Breast epithelium (tissue), 4 donors: ENCODE data around the gene CACNB2. TPM values are rescaled to one million over a fixed set of nuclear protein-coding genes. Genes with fewer than 3 reads are reported as not detected.

Experiments used
- DNase-seq, 2 donors: peaks; one replicate each; pipeline ENCODE4 v3.0.0-alpha.2; 2019; ENCODE audit warnings: low spot score in 2 of 2
- H3K27ac ChIP-seq, 2 donors: fragments of 200-600 bp; sonication (generic) in 1 of 2; one replicate each; pipeline ENCODE4 v1.5.1; 2016 to 2019; ENCODE audit warnings: mild to moderate bottlenecking in 1 of 2
- H3K27me3 ChIP-seq, 2 donors: fragments of 200-600 bp; sonication (generic) in 1 of 2; one replicate each; pipeline versions ENCODE4 v1.5.1 to v1.6.0; 2017 to 2019; ENCODE audit warnings: control low read depth in 1 of 2, mild to moderate bottlenecking in 1 of 2
- H3K36me3 ChIP-seq: fragments of 200-600 bp; one replicate; pipeline ENCODE4 v1.5.1; 2019
- H3K4me1 ChIP-seq, 2 donors: fragments of 200-600 bp; sonication (generic); one replicate each; pipeline ENCODE4 v1.5.1; 2016 to 2019; ENCODE audit warnings: control low read depth in 1 of 2
- H3K4me3 ChIP-seq, 3 donors: fragments of 200-600 bp; sonication (generic); 1 replicate in 2 of 3; 2 replicates in 1 of 3; pipeline ENCODE4 v1.5.1; 2016 to 2019; ENCODE audit warnings: mild to moderate bottlenecking in 3 of 3, moderate library complexity in 2 of 3
- H3K9me3 ChIP-seq, 2 donors: fragments of 200-600 bp; sonication (generic) in 1 of 2; one replicate each; pipeline ENCODE4 v1.5.1; 2016 to 2019; ENCODE audit warnings: control low read depth in 1 of 2
- CTCF ChIP-seq, 3 donors: fragments of 450-650 bp; IDR thresholded peaks; one replicate each; pipeline ENCODE4 v1.5.1; 2016 to 2017; ENCODE audit warnings: antibody characterized with exemption in 3 of 3, mild to moderate bottlenecking in 3 of 3, moderate library complexity in 3 of 3
- POLR2A ChIP-seq: fragments of 450-650 bp; IDR thresholded peaks from one replicate; pipeline ENCODE4 v1.6.1; 2016; ENCODE audit warnings: antibody characterized with exemption, mild to moderate bottlenecking, moderate library complexity
- POLR2AphosphoS5 ChIP-seq, 3 donors: sonication (generic); formaldehyde crosslinking; IDR thresholded peaks; one replicate each; pipeline ENCODE4 v1.6.1; 2017; ENCODE audit warnings: antibody characterized with exemption in 3 of 3
- intact Hi-C: fragments of 100-400 bp; cut with DNase I; formaldehyde crosslinking; loops from one replicate; pipeline ENCODE4 v1.15.1; 2023; ENCODE audit warnings: low total_unique reads
- total RNA-seq, 3 donors: library from RNA; depleted of rRNA; stranded (reverse); fragments of >200 nt; gene quantifications; one replicate each; pipeline ENCODE4 v1.1.0, GENCODE V29; 2016

CACNB2 gene
- total RNA-seq, 3 donors from 2014 or later: 0.48 to 8.9 (median 7.5) TPM

GRCh38 chr10:18197706-18198105 lies 57.5 kb downstream of the CACNB2 start:
- TF ChIP-seq CTCF (IDR thresholded peaks at IDR 0.05): no peak
- no peak for TF ChIP-seq POLR2A
- no peak for TF ChIP-seq POLR2AphosphoS5 (IDR thresholded peaks at IDR 0.05)
- Histone ChIP-seq H3K9me3 (no peaks in the 10 kb centered on the region), H3K27ac (no peak overlapping the region), H3K36me3 (no peaks in the 10 kb centered on the region), H3K4me3 (no peak overlapping the region), H3K4me1 (no peaks in the 10 kb centered on the region), H3K27me3 (no peaks in the 10 kb centered on the region)
- DNase-seq: no peak
- intact Hi-C loops: no loop called here

GRCh38 chr10:18201877-18202276 lies 61.7 kb downstream of the CACNB2 start:
- H3K4me1 ChIP-seq: no peaks in the 10 kb centered on the region
- H3K36me3 ChIP-seq: no peaks in the 10 kb centered on the region
- no peak for DNase-seq
- intact Hi-C loops: no loop called here
- TF ChIP-seq POLR2AphosphoS5 (IDR thresholded peaks at IDR 0.05): no peak
- TF ChIP-seq POLR2A: no peak
- no peak for TF ChIP-seq CTCF (IDR thresholded peaks at IDR 0.05)
- H3K27me3 ChIP-seq: no peaks in the 10 kb centered on the region
- H3K9me3 ChIP-seq: no peaks in the 10 kb centered on the region
- no peak overlapping the region for H3K27ac ChIP-seq
- no peak overlapping the region for H3K4me3 ChIP-seq

- no peak for TF ChIP-seq CTCF (IDR thresholded peaks at IDR 0.05)
- TF ChIP-seq POLR2A: no peak
- no peak for TF ChIP-seq POLR2AphosphoS5 (IDR thresholded peaks at IDR 0.05)
- no peak for DNase-seq
- H3K9me3 ChIP-seq: no peaks in the 10 kb centered on the region
- no peak overlapping the region for H3K4me3 ChIP-seq
- H3K27me3 ChIP-seq: no peaks in the 10 kb centered on the region
- no peaks in the 10 kb centered on the region for H3K36me3 ChIP-seq
- intact Hi-C loops: no loop called here
- no peak overlapping the region for H3K27ac ChIP-seq
- H3K4me1 ChIP-seq: no peaks in the 10 kb centered on the region
These were observed 62.6 kb downstream of the CACNB2 start for GRCh38 chr10:18202680-18203460.

GRCh38 chr10:18203471-18203870 lies 63.2 kb downstream of the CACNB2 start:
- TF ChIP-seq POLR2A (no peak), POLR2AphosphoS5 (IDR thresholded peaks at IDR 0.05) (no peak), CTCF (IDR thresholded peaks at IDR 0.05) (no peak)
- Histone ChIP-seq H3K4me3 (no peak overlapping the region), H3K4me1 (no peaks in the 10 kb centered on the region), H3K27me3 (no peaks in the 10 kb centered on the region), H3K27ac (no peak overlapping the region), H3K36me3 (no peaks in the 10 kb centered on the region), H3K9me3 (no peaks in the 10 kb centered on the region)
- no peak for DNase-seq
- intact Hi-C loops: no loop called here

- intact Hi-C loops: no loop called here
- H3K4me3 ChIP-seq: no peak overlapping the region
These were observed 64.0 kb downstream of the CACNB2 start for GRCh38 chr10:18204039-18204835.

More at GRCh38 chr10:18204039-18204835, 64.0 kb downstream of the CACNB2 start:
- no peak for TF ChIP-seq POLR2A
- TF ChIP-seq CTCF (IDR thresholded peaks at IDR 0.05): no peak
- TF ChIP-seq POLR2AphosphoS5 (IDR thresholded peaks at IDR 0.05): no peak
- Histone ChIP-seq H3K4me1 (no peaks in the 10 kb centered on the region), H3K36me3 (no peaks in the 10 kb centered on the region), H3K9me3 (no peaks in the 10 kb centered on the region), H3K27ac (no peak overlapping the region), H3K27me3 (no peaks in the 10 kb centered on the region)
- no peak for DNase-seq
